NCI-H446 treated with DMSO at 0.1 percent for 48 hours (cell line): Measurements from ENCODE around the gene LRRC74A.

Source experiments
- DNase-seq: peaks from one replicate; lab custom pipeline; 2025; lab: John Stamatoyannopoulos, UW

LRRC74A gene

GRCh38 chr14:76810525-76810924 lies 15.7 kb upstream of the LRRC74A start:
- no peak for DNase-seq

- no peak for DNase-seq
These were observed 15.2 kb upstream of the LRRC74A start for GRCh38 chr14:76810953-76811400.

- DNase-seq, result no peak
These were observed 14.6 kb upstream of the LRRC74A start for GRCh38 chr14:76811561-76811960.

GRCh38 chr14:76812093-76812421 lies 14.2 kb upstream of the LRRC74A start:
- no peak for DNase-seq

GRCh38 chr14:76812422-76813383 lies 13.5 kb upstream of the LRRC74A start, which contains the start of gene ANGEL1:
Gene ANGEL1, minus strand, starts transcription at chr14:76812882. Its CDS starts 55 bp downstream, at chr14:76812827.
- DNase-seq, result peak; percentile 90

GRCh38 chr14:76814726-76815645 lies 11.2 kb upstream of the LRRC74A start:
- DNase-seq, result no peak

- no peak for DNase-seq
These were observed 5.5 kb upstream of the LRRC74A start for GRCh38 chr14:76820700-76821099.

- DNase-seq, result no peak
These were observed 1.6 kb downstream of the LRRC74A start for GRCh38 chr14:76827696-76828296.

- no peak for DNase-seq
These were observed 2.3 kb downstream of the LRRC74A start for GRCh38 chr14:76828339-76829012.

- DNase-seq, result no peak
These were observed 2.8 kb downstream of the LRRC74A start for GRCh38 chr14:76829013-76829365.

- DNase-seq, result no peak
These were observed 3.6 kb downstream of the LRRC74A start for GRCh38 chr14:76829650-76830421.

GRCh38 chr14:76830556-76830955 lies 4.3 kb downstream of the LRRC74A start:
- DNase-seq, result no peak

GRCh38 chr14:76832503-76832988 lies 6.3 kb downstream of the LRRC74A start:
- no peak for DNase-seq

GRCh38 chr14:76833011-76833410 lies 6.8 kb downstream of the LRRC74A start:
- DNase-seq, result no peak

GRCh38 chr14:76834241-76834661 lies 8.0 kb downstream of the LRRC74A start:
- DNase-seq, result no peak

GRCh38 chr14:76836029-76836630 lies 9.9 kb downstream of the LRRC74A start:
- no peak for DNase-seq

- DNase-seq, result no peak
These were observed 11.3 kb downstream of the LRRC74A start for GRCh38 chr14:76837524-76837923.

GRCh38 chr14:76842414-76842813 lies 16.2 kb downstream of the LRRC74A start:
- no peak for DNase-seq

- DNase-seq, result no peak
These were observed 18.0 kb downstream of the LRRC74A start for GRCh38 chr14:76844223-76844622.

GRCh38 chr14:76846331-76847047 lies 20.3 kb downstream of the LRRC74A start:
- no peak for DNase-seq
